Stimulated activated CD4-positive, alpha-beta T cell treated with anti-CD3 and anti-CD28 coated beads, Interleukin-4, amount 100 ng/mL, for 4 hours (primary cell): ENCODE data around the gene VTI1A.
A peak's percentile ranks its signal among the peaks of the same experiment; 100 is the strongest.
"Not testable (repeated sequence)": the region's sequence is repeated elsewhere in the genome, so short reads cannot be mapped to it uniquely, and the experiment has no call there.

Source experiments
- DNase-seq, 2 experiments: peaks; one replicate each; pipeline ENCODE4 v3.0.0-alpha.2; 2020

Gene VTI1A

DNA sequence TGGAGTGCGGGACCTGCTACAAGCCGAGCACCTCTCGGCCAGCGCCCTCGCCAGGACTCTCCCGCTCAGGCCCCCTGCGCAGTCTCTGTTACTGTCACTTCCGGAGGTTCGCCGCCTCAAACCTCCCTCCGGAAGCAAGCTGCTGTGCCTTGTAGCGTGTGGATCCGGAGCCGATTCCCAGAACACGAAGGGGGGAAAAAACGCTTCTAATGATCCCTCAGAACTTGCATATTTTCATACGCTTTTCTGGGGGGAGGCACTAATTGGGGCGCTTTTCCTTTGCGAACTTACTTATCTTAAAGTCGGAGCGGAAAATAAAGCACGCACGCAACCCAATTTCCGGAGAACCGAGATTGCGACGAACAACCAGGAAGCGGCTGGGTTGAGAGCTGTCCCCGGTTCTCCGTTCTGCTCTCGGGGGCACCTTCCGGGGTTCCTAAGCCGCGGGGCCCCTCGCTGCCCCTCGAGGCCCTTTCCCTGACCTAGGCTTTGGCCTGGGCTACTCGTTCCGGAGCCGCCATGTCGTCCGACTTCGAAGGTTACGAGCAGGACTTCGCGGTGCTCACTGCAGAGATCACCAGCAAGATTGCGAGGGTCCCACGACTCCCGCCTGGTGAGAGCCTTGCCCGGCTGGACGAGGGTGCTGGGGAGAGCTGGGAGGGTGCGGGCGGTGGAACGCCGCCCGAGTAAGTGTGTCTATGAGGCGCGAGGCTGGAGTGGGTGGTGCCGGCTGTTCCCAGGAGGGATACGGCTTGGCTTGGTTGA, at the start of gene VTI1A, which contains the start of gene ZDHHC6:
Gene VTI1A (plus strand): TSS at position 361 of the 765 bp plus-strand sequence. CDS start 159 bp downstream, at position 520.
Gene ZDHHC6 (minus strand): TSS at position 60 of the 765 bp plus-strand sequence. CDS start 1,478 bp downstream, outside the sequence.
- DNase-seq = peak; percentile 76 to 77

DNA sequence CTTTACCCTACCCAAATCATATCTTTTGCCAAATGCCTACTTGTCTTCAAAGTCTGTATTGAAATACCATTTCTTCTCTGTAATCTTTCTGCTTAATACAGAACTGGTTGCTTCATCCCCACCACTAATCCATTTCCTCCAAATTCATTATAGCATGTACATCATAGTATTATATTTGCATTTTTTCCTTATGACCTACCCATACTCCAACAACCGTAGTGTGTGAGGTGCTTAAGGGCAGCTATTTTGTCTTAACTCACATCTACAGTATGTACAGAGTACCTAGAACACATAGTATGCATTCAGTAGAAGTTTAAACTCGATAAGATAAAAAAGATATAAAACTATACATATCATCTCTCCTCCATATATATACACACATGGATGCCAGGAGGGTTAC, 49.4 kb upstream of the VTI1A start:
- no peak for DNase-seq

DNA sequence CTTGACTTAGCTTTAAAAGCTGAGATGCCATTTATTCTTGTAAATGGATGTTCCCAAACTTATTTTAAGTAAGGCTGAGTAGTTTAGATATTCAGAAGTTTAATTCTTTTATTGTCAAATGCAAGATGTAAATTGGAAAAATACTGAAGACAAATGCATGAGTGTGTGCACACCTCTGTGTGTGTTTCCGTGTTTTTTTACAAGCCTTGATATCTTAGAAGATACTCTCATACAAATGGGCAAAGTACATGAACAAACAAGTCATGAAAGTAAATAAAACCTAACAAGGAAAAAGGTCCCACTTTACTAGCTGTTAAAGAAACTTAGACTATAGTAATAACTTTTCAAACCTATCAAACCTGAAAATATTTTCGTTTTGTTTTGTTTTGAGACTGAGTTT, 44.1 kb upstream of the VTI1A start:
- no peak for DNase-seq

DNA sequence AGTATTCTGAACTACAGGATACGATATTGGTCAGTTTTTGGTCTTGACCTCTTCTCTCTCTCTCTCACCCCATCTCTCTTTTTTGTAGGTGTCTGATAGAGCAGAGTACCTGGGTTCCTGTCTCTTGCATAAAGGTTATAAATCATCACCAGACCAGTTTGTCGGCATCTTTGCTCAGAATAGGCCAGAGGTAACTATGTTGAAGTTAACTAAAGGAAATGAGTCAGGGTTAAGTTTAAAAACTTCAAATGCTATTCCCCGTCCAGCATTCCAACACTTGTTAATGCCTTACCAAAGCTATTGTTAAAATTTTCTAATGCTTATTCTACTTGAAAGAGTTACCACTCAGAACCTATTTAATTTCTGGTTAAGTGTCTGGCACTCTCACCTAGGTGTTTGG, 42.4 kb upstream of the VTI1A start:
- no peak for DNase-seq

DNA sequence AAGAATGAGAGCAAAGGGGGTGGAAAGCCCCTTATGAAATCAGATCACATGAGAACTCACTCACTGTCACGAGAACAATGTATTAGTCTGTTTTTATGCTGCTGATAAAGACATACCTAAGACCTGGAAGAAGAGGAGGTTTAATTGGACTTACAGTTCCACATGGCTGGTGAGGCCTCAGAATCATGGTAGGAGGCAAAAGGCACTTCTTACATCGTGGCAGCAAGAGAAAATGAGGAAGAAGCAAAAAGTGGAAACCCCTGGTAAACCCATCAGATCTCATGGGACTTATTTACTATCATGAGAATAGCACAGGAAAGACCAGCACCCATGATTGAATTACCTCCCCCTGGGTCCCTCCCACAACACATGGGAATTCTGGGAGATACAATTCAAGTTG, 40.2 kb upstream of the VTI1A start:
- not testable (repeated sequence) for DNase-seq

DNA sequence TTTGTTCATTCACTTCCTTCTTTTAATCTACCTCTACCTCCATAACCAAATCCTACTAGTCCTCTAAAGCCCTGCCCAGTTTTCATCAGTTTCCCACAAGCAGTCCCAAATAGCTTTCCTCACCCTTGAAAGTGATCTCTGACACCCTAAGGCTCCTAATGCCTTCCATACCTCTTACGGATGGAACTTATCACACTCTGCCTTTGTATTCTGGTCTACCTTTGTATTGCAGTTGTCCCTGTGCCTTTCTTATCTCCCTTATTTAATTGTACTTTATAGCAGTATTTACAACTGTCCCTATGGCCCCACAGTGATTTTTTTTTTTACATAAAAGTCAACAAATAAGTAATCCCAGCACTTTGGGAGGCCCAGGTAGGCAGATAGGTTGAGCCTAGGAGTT, 39.3 kb upstream of the VTI1A start:
- DNase-seq = no peak

DNA sequence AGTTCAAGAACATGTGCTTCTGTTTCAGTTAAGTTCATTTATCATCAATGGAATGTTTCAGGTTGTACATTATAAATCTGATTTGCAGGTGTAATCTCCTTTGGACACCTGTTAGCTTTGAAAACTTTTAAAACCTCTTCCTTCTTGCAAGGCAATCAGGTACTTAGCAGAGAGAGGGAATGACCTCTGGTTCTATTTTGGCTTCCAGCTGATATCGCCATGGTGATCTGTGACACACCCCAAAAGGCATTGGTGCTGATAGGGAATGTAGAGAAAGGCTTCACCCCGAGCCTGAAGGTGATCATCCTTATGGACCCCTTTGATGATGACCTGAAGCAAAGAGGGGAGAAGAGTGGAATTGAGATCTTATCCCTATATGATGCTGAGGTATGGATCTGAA, 37.7 kb upstream of the VTI1A start:
- DNase-seq = no peak

DNA sequence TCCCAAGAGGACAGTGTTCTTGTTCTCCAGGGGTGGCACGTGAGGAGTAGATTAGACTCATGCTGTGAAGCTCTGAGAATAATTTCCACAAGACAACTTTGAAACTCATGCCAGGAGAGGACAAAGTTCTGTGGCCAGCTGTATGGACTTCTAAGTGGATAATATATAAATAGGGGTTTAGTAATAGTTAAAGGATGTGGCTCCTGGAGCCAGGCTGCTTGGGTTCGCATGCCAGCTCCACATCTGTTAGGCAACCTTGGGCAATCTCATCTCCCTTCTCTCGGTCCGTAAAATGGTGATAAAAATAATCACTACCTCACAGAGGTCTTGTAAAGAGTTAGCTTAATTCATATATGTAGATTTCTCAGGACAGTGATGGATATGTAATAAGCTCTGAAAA, 37.3 kb upstream of the VTI1A start:
- no peak for DNase-seq

DNA sequence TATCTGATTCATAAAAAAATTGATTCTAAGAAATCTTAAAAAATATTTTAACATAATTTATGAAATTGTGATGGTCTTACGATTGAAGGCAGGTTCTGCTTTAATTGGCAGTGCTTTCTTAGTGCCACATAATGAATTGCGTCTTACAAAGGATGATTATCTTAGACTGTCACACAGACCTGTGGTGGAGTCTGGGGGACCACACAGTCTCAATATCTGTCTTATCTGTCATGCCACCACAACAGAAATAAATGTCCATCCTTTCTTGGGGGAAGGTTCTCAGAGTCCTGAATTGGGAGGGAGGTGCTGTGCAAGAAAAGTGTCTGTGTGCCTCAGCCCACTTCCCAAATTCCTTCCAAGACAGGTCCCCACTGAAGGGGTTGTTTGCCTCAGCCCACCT, 34.3 kb upstream of the VTI1A start:
- DNase-seq = no peak

DNA sequence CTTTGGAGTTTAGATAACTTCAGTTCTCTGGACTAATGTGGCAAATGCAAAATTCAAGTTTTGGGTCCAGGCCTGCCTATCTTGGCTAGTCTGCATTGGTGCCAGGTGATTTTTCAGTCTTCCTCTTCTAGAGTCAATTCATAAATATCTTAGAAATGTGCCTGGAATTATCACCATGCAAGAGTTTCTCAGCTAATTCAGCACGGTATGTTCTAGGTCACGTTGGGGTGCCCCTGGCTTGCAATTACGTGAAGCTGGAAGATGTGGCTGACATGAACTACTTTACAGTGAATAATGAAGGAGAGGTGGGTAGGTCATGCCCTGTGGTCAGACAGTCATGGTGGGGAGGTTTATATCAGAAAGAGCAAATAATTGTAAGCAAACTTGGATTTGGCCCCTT, 25.3 kb upstream of the VTI1A start:
- DNase-seq = no peak

DNA sequence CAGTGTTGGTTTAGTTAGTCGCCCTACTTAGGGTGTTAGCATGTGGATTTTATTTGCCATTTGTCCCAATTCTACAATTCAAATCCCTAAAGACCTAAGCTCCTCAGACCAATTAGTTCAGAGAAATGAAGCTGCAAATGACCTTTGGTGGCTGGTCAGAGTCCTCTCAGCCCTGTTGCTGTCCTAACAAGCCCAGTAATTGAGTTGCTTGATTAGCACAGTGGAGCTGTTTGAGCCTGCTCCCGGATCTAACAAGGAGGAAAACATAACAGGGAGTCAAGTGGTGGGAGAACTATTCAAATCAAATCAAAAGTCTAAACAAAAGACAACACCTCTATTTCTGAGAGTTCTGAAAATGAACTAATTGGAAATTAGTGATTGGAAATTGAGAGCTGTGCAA, 22.4 kb upstream of the VTI1A start:
- DNase-seq = no peak

DNA sequence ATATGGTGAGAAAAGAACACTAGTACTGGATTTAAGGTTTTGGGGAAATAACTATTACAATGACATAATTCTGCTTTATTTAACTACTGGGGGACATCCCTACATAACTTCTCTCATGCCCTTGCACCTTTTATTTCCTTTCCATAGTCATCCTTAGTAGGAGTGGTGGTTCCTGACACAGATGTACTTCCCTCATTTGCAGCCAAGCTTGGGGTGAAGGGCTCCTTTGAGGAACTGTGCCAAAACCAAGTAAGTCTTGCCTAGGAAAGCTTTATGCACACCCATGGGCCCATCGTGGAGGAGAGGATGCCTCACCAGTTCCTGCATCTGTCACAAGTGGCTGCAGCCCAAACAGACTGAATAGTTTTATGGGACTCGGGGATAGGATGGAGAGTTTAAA, 20.9 kb upstream of the VTI1A start:
- DNase-seq = no peak

DNA sequence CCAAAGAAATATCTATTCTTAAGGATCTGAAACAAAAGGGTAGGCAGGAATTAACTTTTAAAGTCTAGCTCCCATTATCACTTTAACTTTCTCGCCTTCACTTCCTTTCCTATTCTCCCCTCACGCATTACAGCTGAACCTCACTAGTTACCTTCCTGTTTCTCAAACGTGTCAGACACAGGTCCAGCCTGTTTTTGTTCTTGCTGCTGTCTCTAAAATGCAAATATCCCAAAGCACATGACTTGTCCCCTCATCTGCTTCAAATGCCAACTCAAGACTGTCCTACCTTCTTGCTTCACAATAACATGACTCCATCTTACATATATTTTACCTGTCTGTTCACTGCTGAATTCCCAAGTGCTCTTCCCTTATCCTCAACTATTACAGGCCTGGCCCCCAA, 17.9 kb upstream of the VTI1A start:
- DNase-seq = no peak

DNA sequence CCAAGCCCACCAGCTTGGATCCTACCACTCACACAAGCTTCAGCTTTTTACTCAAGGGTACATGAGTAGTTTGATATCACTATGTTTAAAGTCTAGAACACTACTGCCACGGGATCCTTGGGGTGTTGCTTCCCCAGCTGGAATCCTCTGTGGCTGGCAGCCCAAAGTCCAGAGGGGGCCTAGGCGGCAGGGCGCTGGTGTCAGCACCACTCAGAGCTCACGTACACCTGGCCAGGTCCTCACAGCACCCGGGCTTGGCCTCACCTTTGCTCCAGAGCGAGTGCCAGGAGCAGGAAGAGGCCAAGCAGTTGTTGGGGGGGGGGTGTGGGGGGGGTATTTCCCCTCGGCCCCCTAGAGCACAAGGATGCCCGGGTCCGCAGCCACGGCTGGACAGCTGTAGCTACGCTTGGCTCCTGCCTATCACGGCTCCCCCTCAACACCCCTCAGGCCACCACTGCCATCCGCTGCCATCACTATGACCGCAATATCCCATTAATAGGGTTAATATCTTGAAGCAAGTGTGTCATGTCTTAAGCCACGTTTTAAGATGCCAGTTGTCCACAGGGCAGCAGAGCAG, 17.3 kb upstream of the VTI1A start:
- DNase-seq = no peak

DNA sequence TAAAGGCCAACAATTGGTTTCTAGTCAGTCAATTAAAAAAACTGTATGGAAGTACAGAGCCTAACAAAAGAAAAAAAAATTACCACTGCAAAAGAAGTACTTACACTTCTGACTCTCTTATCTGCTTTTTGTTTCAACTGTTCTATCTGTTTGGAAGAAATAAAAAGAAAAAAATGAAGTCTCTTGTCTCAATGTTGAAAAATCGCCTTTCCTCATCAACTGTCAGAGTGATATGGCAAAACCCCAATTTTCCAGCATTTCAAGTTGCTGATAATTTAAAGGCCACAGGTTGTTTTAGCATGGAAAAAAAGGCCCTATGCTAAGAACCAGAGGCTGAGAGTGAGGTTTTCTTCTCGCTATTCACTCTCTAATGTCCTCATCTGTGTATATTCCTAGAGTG, 13.9 kb upstream of the VTI1A start:
- DNase-seq = no peak

DNA sequence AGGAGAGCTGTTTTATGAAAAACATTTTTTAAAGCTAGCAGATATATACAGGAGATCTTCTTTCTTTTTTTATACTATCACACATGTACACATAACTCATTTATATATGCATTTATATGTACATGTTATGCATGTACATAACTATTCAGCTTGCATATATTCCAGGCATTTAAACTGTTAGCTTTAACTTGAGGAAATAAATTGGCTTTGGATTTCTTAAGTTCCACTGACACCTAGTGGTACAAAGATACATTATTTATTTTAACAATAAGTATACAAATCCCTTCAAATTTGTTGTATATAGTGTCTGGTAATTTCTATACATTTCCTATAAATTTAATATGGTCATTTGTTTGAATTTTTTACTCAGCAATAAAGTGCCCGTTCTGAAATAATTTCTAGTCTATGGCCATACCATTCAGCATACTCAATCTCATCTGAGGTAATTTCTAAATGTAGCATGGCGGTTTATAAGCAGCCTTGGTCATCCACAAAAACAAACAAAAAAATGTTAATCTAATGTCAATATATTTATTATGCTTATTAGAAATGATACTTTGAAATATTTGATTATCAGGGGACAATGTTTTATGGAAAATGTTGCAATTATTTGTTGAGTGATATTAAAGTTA, 11.9 kb upstream of the VTI1A start:
- DNase-seq = no peak

DNA sequence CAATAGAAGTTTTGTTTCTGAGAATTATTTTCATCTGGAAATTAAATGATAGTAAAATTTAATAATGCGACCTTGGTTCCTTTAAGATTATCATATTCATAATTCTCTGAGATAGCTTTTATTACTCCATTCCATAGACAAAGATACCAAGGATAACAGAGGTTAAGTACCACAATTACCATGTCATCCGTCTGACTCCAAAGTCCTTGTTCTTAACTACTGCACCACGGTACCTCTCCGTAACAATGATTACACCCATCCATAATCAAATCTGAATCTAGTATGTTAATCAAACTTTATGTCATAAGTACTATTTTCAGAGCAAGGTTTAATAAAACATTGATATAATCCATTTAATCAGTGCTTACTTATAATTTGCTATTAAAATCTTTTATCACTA, 8.7 kb upstream of the VTI1A start:
- no peak for DNase-seq

DNA sequence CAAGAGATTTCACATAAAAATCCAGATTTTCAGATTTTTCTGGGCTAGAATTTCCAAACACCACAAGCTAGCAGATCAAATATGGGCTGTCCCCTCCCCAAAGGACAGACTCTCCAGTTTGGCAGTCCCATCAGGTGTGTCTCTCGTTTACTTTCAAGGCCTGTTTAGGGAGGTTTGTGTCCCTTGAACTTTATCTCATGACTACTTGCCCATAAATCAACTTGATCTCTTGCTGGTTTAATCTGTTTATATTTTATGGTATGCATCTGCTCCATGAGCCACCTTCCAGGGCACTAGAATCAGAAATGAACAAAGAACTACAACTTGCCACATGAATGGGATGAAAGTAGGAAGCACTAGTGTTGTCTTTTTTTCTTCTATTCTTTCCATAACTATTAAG, 5.5 kb upstream of the VTI1A start:
- DNase-seq = no peak

DNA sequence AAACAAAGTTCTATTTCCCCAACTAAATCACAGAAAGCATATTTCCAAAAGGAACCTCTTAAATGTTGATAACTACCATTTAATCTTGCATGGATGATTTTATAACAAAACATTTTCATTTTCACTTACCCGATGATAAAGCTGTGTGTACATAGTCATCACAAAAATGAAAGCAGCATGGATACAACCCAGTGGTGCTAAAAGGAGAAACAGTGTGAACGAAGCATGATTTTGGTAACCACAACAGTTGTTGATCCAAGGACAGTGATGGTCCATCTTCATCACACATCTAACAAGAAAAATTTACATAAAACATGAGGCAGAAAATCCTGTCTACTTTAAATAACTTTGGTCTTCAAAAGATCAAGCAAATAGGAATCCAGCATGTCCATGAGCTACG, 5.0 kb upstream of the VTI1A start:
- DNase-seq = no peak

DNA sequence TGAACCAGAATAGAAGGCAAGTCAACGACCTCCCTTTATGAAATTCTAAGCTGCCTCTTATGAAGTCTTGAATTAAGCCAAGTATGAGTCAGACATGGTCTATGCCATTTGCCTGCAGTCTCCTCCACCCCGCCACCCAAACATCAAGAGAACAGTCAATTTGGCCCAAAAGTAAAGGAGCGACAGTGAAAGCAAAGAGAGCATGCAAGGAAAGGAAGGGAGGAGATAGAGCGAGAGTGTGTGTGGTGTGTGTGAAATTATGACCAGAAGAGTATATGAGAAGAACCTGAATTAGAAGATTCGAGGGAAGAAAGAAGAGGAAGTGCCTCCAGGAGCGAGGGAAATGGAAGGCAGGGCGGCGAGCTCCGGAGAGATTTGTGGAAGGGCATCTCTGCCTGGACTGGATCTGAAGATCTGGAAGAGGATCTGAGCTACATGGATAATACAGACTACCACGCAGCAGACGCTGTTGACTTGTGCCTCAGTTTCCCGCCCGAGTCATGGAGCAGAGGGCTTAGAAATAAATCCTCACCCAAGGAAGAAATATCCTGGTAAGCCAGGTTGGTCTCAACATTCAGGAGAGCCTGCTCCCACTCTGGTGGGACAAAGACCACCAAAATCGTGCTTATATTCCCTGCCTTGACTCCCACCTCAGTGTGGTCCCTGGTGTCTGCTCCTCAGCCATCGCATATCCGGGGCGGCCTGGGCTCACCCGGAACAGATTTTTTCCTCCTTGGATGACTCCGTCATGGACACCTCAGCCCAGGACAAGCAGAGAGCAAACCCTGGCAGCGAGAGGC, 760 bp upstream of the VTI1A start:
- DNase-seq = no peak

DNA sequence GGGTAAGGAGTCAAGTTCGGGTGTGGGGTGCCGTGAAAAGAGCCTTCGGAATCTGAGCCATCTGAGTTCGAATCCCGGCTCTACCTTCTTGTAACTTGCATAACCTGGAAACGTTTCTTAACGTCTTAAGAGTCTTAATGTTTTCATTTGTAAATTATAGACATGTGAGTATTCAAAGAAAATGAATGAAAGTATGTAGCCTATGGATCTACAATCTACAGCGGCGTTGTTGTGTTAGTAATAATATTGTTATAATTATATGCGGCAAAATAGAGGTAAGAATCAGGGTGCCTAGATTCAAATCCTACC, 559 bp downstream of the VTI1A start:
- no peak for DNase-seq

DNA sequence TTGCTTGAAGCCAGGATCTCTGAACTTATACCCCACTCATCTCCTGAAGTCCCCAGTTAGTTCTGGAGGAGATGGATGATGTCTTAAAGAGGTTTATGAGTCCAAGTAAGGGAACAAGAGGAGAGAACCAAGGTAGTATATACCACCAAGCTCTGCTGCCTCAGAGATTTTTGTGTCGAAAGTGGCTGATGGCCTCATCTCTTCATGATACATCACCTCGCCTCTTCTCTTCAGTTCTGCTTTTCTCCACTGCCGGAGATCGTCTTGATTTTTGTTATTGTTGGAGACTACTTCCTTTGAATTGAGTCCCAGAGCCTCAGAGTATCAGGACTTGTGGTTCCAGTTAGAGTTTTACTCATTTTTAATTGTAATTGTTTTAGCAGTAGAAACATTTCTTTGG, 1.9 kb downstream of the VTI1A start:
- DNase-seq = no peak

DNA sequence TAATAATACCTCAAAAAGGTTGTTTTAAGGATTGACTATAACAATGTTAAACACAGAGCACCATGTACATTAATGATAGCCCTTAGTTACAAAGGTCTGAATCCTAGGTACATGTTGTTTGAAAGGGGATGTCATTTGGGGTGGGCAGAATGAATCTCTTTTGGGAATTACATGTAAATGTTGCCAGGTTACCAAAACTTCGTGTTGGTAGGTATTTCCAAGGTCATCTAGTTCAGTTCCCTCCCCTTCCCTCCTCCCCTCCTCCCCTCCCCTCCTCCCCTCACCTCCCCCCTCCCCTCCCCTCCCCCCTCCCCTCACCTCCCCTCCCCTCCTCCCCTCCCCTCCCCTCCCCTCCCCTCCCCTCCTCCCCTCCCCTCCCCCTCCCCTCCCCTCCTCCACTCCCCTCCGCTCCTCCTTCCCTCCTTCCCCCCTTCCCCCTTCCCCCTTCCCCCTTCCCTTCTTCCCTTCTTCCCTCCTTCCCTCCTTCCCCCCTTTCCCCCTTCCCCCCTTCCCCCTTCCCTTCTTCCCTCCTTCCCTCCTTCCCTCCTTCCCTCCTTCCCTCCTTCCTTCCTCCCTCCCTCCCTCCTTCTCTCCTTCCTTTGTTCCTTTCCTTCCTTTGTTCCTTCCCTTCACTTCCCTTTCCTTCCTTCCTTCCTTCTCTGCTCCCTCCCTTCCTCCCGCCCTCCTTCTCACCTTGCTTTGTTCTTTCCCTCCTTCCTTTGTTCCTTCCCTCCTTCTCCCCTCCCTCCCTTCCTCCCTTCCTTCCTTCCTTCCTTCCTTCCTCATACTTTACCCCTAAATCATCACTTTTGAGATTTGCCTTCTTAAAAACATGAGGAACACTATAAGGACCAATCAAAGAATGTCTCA, 8.1 kb downstream of the VTI1A start:
- no peak for DNase-seq
